Kidney glomerular epithelial cell (primary cell): ENCODE results near the gene PDLIM3.

Source experiments
- DNase-seq: peaks from one replicate; lab custom pipeline; 2025; lab: John Stamatoyannopoulos, UW

The PDLIM3 gene

DNA sequence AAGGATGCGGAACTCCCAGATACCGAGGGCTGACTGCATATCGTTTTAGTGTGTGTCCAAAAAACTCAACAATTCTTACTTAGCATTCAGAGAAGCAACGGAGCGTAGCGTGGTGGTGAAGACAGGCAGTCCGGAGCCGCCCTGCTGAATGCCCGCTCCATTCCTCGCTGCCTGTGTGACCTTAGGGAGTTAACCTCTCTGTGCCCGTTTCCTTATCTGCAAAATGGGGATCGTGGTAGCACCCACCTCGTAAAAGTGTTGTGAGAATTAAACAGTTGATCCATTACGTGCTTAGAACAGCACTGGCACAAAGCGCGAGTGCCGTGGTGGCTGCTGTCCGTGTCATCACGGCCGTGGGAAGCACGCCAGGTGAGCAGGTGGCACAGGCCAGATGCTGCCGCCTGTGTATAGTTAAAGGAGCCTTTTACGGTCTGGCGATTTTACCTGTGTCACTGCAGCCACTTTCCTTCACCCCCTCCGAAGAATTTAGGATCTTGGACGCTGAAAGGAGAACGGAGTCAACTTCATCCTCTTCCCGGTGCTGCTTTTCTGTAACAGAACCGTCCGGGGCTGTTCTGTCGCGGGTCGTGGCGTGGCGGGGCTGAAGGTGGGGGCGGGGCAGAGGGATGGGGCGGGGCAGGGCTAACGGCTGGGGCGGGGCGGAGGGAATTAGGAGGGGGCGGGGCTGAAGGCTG is 64.7 kb downstream of the PDLIM3 start:
- peak; percentile 22 for DNase-seq

DNA sequence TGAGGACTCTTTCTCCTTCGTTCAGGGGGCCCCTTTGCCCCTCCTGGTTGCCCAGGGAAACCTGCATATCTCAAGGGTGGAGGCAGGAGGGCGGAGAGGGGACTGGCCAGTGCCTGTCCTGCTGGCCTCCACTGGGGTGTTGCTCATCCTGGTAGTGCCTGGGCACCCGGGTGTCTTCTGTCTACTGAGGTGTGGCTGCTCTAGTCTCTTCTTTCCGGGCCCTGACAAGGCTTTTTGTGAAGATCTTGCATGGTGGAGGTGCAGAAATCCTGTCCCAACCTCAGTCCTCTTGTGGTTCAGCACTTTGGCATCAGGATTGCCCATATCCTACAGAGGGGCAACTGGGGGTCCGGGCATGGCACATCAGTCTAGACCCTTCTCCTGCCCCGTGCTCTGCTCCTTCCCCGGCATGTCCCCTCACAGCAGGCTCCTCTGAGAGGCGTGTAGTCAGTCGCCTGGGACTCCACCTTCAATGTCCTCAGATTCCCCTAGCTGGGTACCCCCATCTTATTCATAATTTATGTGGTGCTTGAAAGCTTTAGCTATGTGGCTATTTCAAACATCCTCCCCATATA is 65.6 kb downstream of the PDLIM3 start:
- no peak for DNase-seq

- no peak for DNase-seq
Measured at GRCh38 chr4:185468999-185469398, 66.3 kb downstream of the PDLIM3 start.

- DNase-seq = no peak
Measured at GRCh38 chr4:185467991-185468390, 67.3 kb downstream of the PDLIM3 start.

- no peak for DNase-seq
Measured at GRCh38 chr4:185467101-185467500, 68.2 kb downstream of the PDLIM3 start.

- no peak for DNase-seq
Measured at GRCh38 chr4:185465707-185466106, 69.6 kb downstream of the PDLIM3 start.

DNA sequence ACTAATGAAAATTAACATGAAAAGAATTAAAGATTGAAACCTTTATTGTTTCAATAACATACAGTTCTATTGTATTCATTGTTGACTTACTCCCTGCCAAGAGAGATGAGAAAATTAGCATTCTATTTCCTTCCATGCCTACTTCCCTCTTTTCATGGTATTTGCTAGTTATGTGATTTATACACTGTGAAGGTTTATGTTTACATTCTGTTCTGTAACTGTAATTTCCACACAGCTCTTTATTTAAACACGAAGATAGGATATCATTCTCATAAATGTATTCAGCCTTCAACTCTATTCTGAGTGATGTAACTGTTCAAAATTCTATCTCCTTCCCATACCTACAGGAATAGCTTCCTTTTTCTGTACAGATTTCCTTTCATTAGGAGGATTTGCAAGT is 70.4 kb downstream of the PDLIM3 start:
- no peak for DNase-seq

DNA sequence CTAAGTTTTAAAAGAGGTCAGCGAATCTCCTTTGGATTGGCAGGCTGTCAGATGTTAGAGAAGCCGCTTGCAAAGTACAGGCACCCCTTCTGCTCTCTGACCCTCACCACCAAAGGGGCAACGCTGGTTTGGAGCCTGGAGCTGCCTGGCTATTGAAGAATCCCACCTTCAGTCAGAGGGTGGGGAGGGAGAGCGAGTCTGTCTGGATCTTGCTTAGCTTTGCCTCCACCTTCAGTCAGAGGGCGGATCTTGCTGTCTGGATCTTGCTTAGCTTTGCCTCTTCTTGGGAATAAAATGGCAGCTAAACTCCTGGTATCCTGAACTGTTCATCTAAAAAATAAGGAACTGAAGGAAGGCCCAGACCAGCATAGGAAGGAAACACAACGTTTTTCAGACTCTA is 71.1 kb downstream of the PDLIM3 start:
- DNase-seq = no peak

DNA sequence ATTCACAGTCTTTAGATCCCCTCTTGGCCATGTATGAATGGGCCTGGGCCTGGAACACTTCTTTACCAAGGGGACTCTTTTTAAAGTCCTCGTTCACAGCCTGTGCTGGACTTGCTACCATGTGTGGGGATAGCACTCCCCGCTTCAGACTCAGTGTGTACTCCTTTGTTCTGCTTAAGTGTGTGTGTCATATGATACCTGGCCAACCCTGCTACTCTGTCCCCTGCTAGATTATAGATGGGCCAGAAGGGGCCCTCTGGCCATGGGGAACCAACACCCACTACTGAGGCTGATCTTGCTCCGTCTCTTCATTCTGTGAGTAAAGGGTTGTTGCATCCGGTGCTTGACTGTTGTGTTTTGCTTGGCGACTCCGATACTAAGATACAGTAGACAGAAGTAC is 71.8 kb downstream of the PDLIM3 start:
- no peak for DNase-seq

- no peak for DNase-seq
Measured at GRCh38 chr4:185461565-185461964, 73.7 kb downstream of the PDLIM3 start.

GRCh38 chr4:185457136-185457535 is 78.2 kb downstream of the PDLIM3 start:
- no peak for DNase-seq

- no peak for DNase-seq
Measured at GRCh38 chr4:185456131-185456530, 79.2 kb downstream of the PDLIM3 start.
